Uterus (tissue), 4 donors: ENCODE data around the gene SLC46A2. TPM values are rescaled to one million over a fixed set of nuclear protein-coding genes. Genes with fewer than 3 reads are reported as not detected.

Experiments
- DNase-seq, 2 donors: peaks; one replicate each; pipeline ENCODE4 v3.0.0-alpha.2; 2019 to 2020
- H3K27ac ChIP-seq, 2 donors: fragments of 200-600 bp; sonication (generic); 1 replicate in 1 of 2; 2 replicates in 1 of 2; pipeline ENCODE4 v1.5.1; 2016 to 2018
- H3K27me3 ChIP-seq, 2 donors: fragments of 200-600 bp; sonication (generic); one replicate each; pipeline ENCODE4 v1.5.1; 2018 to 2019; ENCODE audit warnings: control low read depth in 1 of 2
- H3K36me3 ChIP-seq, 2 donors: fragments of 200-600 bp; sonication (generic); one replicate each; pipeline ENCODE4 v1.5.1; 2019; ENCODE audit warnings: control low read depth in 1 of 2
- H3K4me1 ChIP-seq, 2 donors: fragments of 200-600 bp; sonication (generic); one replicate each; pipeline ENCODE4 v1.5.1; 2018 to 2019; ENCODE audit warnings: control low read depth in 1 of 2
- H3K4me3 ChIP-seq, 2 donors: fragments of 200-600 bp; sonication (generic); 1 replicate in 1 of 2; 2 replicates in 1 of 2; pipeline ENCODE4 v1.5.1; 2018 to 2019; ENCODE audit warnings: mild to moderate bottlenecking in 1 of 2
- H3K9me3 ChIP-seq, 2 donors: fragments of 200-600 bp; sonication (generic); one replicate each; pipeline ENCODE4 v1.5.1; 2019; ENCODE audit warnings: control low read depth in 1 of 2
- CTCF ChIP-seq, 4 experiments: fragments of 200-600 bp in 2 of 4; fragments of 450-650 bp in 2 of 4; sonication (generic) in 2 of 4; IDR thresholded peaks; one replicate each; pipeline ENCODE4 v1.5.1; 2016 to 2019; ENCODE audit warnings: antibody characterized with exemption in 4 of 4, mild to moderate bottlenecking in 2 of 4, moderate library complexity in 1 of 4
- POLR2A ChIP-seq, 2 donors: fragments of 450-650 bp; IDR thresholded peaks; one replicate each; pipeline ENCODE4 v1.6.1; 2016; ENCODE audit warnings: antibody characterized with exemption in 2 of 2, mild to moderate bottlenecking in 1 of 2, moderate library complexity in 1 of 2
- intact Hi-C: fragments of 100-400 bp; cut with DNase I; formaldehyde crosslinking; loops from one replicate; pipeline ENCODE4 v1.15.1; 2023; ENCODE audit warnings: low total_unique reads
- total RNA-seq, 4 donors: library from RNA; depleted of rRNA in 3 of 4; stranded (reverse); fragments of >200 nt in 3 of 4; gene quantifications; one replicate each; pipeline versions ENCODE4 v1.1.0 to v1.2.4, GENCODE V29; 2014 to 2023
- donor health status: DM: yes; HTN: yes; CAD: no.

SLC46A2 gene
- total RNA-seq, 4 donors from 2014 or later = not detected

DNA sequence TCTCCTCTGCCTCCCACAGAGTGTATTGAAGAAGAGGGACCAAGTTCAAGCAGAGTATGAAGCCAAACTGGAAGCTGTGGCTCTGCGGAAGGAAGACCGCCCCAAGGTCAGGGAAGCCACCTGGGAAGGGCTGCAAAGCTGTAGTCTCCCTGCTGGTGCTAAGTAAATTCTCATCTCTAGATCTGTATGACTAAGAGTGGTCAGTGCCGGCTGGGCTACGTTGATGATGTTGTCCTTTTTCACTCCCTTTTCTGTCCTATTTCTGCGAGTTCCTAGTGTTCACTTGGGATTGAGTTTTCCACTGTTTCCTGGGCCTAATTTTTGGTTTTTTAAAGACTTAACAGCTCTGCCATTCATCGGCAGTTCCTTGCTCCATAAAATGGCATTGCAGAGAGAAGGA lies 39.8 kb downstream of the SLC46A2 start:
- intact Hi-C loops = no loop called here
- H3K36me3 ChIP-seq = no peaks in the 10 kb centered on the region

GRCh38 chr9:112849363-112849922 lies 41.2 kb downstream of the SLC46A2 start:
- no peaks in the 10 kb centered on the region for H3K4me1 ChIP-seq
- intact Hi-C loops = no loop called here
- TF ChIP-seq CTCF (IDR thresholded peaks at IDR 0.05) (no peak), POLR2A (IDR thresholded peaks at IDR 0.05) (no peak)
- H3K4me3 ChIP-seq = no peak overlapping the region
- no peak overlapping the region for H3K27ac ChIP-seq
- no peaks in the 10 kb centered on the region for H3K36me3 ChIP-seq
- no peak for DNase-seq
- no peaks in the 10 kb centered on the region for H3K9me3 ChIP-seq
- no peaks in the 10 kb centered on the region for H3K27me3 ChIP-seq

More for the DNA sequence above, 39.8 kb downstream of the SLC46A2 start:
- H3K27me3 ChIP-seq = no peaks in the 10 kb centered on the region
- no peak for DNase-seq
- no peaks in the 10 kb centered on the region for H3K4me1 ChIP-seq
- no peak for TF ChIP-seq CTCF (IDR thresholded peaks at IDR 0.05)
- no peaks in the 10 kb centered on the region for H3K9me3 ChIP-seq
- no peak overlapping the region for H3K27ac ChIP-seq
- H3K4me3 ChIP-seq = no peak overlapping the region

- Histone ChIP-seq H3K4me1 (no peaks in the 10 kb centered on the region), H3K27ac (no peak overlapping the region), H3K36me3 (no peaks in the 10 kb centered on the region), H3K9me3 (no peaks in the 10 kb centered on the region), H3K27me3 (no peaks in the 10 kb centered on the region), H3K4me3 (no peak overlapping the region)
- TF ChIP-seq CTCF (IDR thresholded peaks at IDR 0.05) (no peak), POLR2A (IDR thresholded peaks at IDR 0.05) (no peak)
- DNase-seq = no peak
- intact Hi-C loops = no loop called here
Observed at GRCh38 chr9:112848316-112849151, 42.1 kb downstream of the SLC46A2 start.

DNA sequence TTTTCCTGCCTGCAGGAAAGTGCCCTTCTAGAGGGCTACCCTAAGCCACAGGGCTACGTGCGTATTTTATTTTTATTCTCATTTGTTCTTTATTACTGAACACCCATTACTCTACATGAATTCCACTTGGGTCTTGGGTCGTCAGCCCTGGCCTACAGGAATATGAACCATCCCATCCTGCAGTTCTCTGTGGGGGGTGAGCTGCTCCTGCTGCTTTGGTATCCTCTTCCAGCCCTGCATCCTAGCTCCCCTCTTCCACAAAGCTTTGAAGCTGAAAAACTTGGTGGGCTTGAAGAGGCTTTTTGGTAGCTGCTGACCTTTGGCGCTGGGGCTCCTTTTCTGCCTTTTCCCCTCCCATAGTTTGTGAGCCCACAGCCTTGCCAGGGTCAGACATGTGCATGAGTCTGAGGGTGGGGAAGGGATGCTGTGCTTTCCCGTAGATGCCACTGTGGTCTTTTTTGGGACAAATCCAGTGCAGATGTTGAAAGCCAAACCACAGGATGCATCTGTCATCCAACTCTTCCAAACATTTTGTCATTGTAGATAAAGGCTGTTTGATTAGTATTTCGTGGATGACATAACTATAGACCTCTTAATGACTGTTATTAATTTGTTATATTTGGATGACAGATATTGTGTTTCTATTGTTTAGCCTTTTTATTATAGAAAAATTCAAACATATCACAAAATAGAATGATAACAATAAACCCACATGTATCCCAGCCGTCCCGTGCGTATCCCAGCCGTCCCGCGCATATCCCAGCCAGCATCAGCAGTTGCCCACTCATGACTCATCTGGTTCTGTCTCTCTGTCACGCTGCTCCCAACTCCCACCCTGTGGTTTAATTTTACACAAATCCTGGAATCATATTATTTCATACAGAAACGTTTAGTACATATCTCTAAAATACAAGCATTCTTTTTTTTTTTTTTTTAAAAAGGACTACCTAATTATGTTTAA lies 43.9 kb downstream of the SLC46A2 start:
- intact Hi-C loops = no loop called here
- Histone ChIP-seq H3K4me1 (no peaks in the 10 kb centered on the region), H3K27ac (no peak overlapping the region), H3K9me3 (no peaks in the 10 kb centered on the region), H3K27me3 (no peaks in the 10 kb centered on the region), H3K4me3 (no peak overlapping the region), H3K36me3 (no peaks in the 10 kb centered on the region)
- no peak for TF ChIP-seq POLR2A (IDR thresholded peaks at IDR 0.05)
- TF ChIP-seq CTCF (IDR thresholded peaks at IDR 0.05) = no peak
- no peak for DNase-seq
